ENCODE results near the gene FBXW7. TPM values are rescaled to one million over a fixed set of nuclear protein-coding genes. Genes with fewer than 3 reads are reported as not detected.

The FBXW7 gene
- total RNA-seq, 1 donor: 366 TPM

GRCh38 chr4:152458801-152459302, 77.0 kb downstream of the FBXW7 start:
- H3K9me3 ChIP-seq (ENCODE audit: low read depth, low read length): no peaks in the 10 kb centered on the region
- no peak overlapping the region for H3K4me3 ChIP-seq (ENCODE audit: low read length)
- no peaks in the 10 kb centered on the region for H3K27me3 ChIP-seq (ENCODE audit: insufficient read depth, low read length)
- peaks cover 58% of the 10 kb centered on the region for H3K4me1 ChIP-seq (ENCODE audit: insufficient read depth, low read length)

GRCh38 chr4:152456609-152457008, 79.3 kb downstream of the FBXW7 start:
- peaks cover 37% of the 10 kb centered on the region for H3K4me1 ChIP-seq (ENCODE audit: insufficient read depth, low read length)
- no peaks in the 10 kb centered on the region for H3K27me3 ChIP-seq (ENCODE audit: insufficient read depth, low read length)
- no peak overlapping the region for H3K4me3 ChIP-seq (ENCODE audit: low read length)

GRCh38 chr4:152455311-152455710, 80.6 kb downstream of the FBXW7 start:
- H3K4me1 ChIP-seq (ENCODE audit: insufficient read depth, low read length): peaks cover 25% of the 10 kb centered on the region
- no peak overlapping the region for H3K4me3 ChIP-seq (ENCODE audit: low read length)
- H3K9me3 ChIP-seq (ENCODE audit: low read depth, low read length): no peaks in the 10 kb centered on the region
- H3K27me3 ChIP-seq (ENCODE audit: insufficient read depth, low read length): no peaks in the 10 kb centered on the region

More at GRCh38 chr4:152456609-152457008, 79.3 kb downstream of the FBXW7 start:
- H3K9me3 ChIP-seq (ENCODE audit: low read depth, low read length): no peaks in the 10 kb centered on the region

GRCh38 chr4:152454398-152455011, 81.4 kb downstream of the FBXW7 start:
- Histone ChIP-seq H3K4me1 (ENCODE audit: insufficient read depth, low read length) (peaks cover 23% of the 10 kb centered on the region), H3K27me3 (ENCODE audit: insufficient read depth, low read length) (no peaks in the 10 kb centered on the region), H3K9me3 (ENCODE audit: low read depth, low read length) (no peaks in the 10 kb centered on the region), H3K4me3 (ENCODE audit: low read length) (no peak overlapping the region)

GRCh38 chr4:152451496-152451895, 84.4 kb downstream of the FBXW7 start:
- Histone ChIP-seq H3K4me1 (ENCODE audit: insufficient read depth, low read length) (peaks cover 6% of the 10 kb centered on the region), H3K9me3 (ENCODE audit: low read depth, low read length) (no peaks in the 10 kb centered on the region), H3K4me3 (ENCODE audit: low read length) (no peak overlapping the region), H3K27me3 (ENCODE audit: insufficient read depth, low read length) (no peaks in the 10 kb centered on the region)

- Histone ChIP-seq H3K4me1 (ENCODE audit: insufficient read depth, low read length) (no peaks in the 10 kb centered on the region), H3K9me3 (ENCODE audit: low read depth, low read length) (no peaks in the 10 kb centered on the region), H3K27me3 (ENCODE audit: insufficient read depth, low read length) (no peaks in the 10 kb centered on the region), H3K4me3 (ENCODE audit: low read length) (no peak overlapping the region)
Measured at GRCh38 chr4:152448854-152449253, 87.0 kb downstream of the FBXW7 start.

GRCh38 chr4:152448038-152448707, 87.7 kb downstream of the FBXW7 start:
- H3K9me3 ChIP-seq (ENCODE audit: low read depth, low read length): no peaks in the 10 kb centered on the region
- no peak overlapping the region for H3K4me3 ChIP-seq (ENCODE audit: low read length)
- H3K4me1 ChIP-seq (ENCODE audit: insufficient read depth, low read length): no peaks in the 10 kb centered on the region
- H3K27me3 ChIP-seq (ENCODE audit: insufficient read depth, low read length): no peaks in the 10 kb centered on the region

- H3K4me3 ChIP-seq (ENCODE audit: low read length): no peak overlapping the region
- no peaks in the 10 kb centered on the region for H3K27me3 ChIP-seq (ENCODE audit: insufficient read depth, low read length)
- no peaks in the 10 kb centered on the region for H3K9me3 ChIP-seq (ENCODE audit: low read depth, low read length)
- H3K4me1 ChIP-seq (ENCODE audit: insufficient read depth, low read length): no peaks in the 10 kb centered on the region
Measured at GRCh38 chr4:152443859-152444258, 92.0 kb downstream of the FBXW7 start.

GRCh38 chr4:152437561-152437960, 98.3 kb downstream of the FBXW7 start:
- H3K9me3 ChIP-seq (ENCODE audit: low read depth, low read length): no peaks in the 10 kb centered on the region
- H3K4me3 ChIP-seq (ENCODE audit: low read length): no peak overlapping the region
- H3K4me1 ChIP-seq (ENCODE audit: insufficient read depth, low read length): no peaks in the 10 kb centered on the region
- no peaks in the 10 kb centered on the region for H3K27me3 ChIP-seq (ENCODE audit: insufficient read depth, low read length)

GRCh38 chr4:152436384-152436783, 99.5 kb downstream of the FBXW7 start:
- no peaks in the 10 kb centered on the region for H3K27me3 ChIP-seq (ENCODE audit: insufficient read depth, low read length)
- H3K4me3 ChIP-seq (ENCODE audit: low read length): no peak overlapping the region
- H3K4me1 ChIP-seq (ENCODE audit: insufficient read depth, low read length): no peaks in the 10 kb centered on the region
- H3K9me3 ChIP-seq (ENCODE audit: low read depth, low read length): no peaks in the 10 kb centered on the region

GRCh38 chr4:152434011-152434410, 101.9 kb downstream of the FBXW7 start:
- Histone ChIP-seq H3K4me3 (ENCODE audit: low read length) (no peak overlapping the region), H3K4me1 (ENCODE audit: insufficient read depth, low read length) (no peaks in the 10 kb centered on the region), H3K27me3 (ENCODE audit: insufficient read depth, low read length) (no peaks in the 10 kb centered on the region), H3K9me3 (ENCODE audit: low read depth, low read length) (no peaks in the 10 kb centered on the region)

GRCh38 chr4:152431784-152432183, 104.1 kb downstream of the FBXW7 start:
- no peak overlapping the region for H3K4me3 ChIP-seq (ENCODE audit: low read length)
- peaks cover 5% of the 10 kb centered on the region for H3K4me1 ChIP-seq (ENCODE audit: insufficient read depth, low read length)
- no peaks in the 10 kb centered on the region for H3K27me3 ChIP-seq (ENCODE audit: insufficient read depth, low read length)
- H3K9me3 ChIP-seq (ENCODE audit: low read depth, low read length): no peaks in the 10 kb centered on the region

GRCh38 chr4:152431291-152431690, 104.6 kb downstream of the FBXW7 start:
- Histone ChIP-seq H3K4me1 (ENCODE audit: insufficient read depth, low read length) (peaks cover 5% of the 10 kb centered on the region), H3K4me3 (ENCODE audit: low read length) (no peak overlapping the region), H3K9me3 (ENCODE audit: low read depth, low read length) (no peaks in the 10 kb centered on the region), H3K27me3 (ENCODE audit: insufficient read depth, low read length) (no peaks in the 10 kb centered on the region)

GRCh38 chr4:152430507-152430906, 105.4 kb downstream of the FBXW7 start:
- Histone ChIP-seq H3K27me3 (ENCODE audit: insufficient read depth, low read length) (no peaks in the 10 kb centered on the region), H3K4me1 (ENCODE audit: insufficient read depth, low read length) (peaks cover 9% of the 10 kb centered on the region), H3K9me3 (ENCODE audit: low read depth, low read length) (no peaks in the 10 kb centered on the region), H3K4me3 (ENCODE audit: low read length) (no peak overlapping the region)

GRCh38 chr4:152427981-152428380, 107.9 kb downstream of the FBXW7 start:
- no peak overlapping the region for H3K4me3 ChIP-seq (ENCODE audit: low read length)
- no peaks in the 10 kb centered on the region for H3K27me3 ChIP-seq (ENCODE audit: insufficient read depth, low read length)
- peaks cover 26% of the 10 kb centered on the region for H3K4me1 ChIP-seq (ENCODE audit: insufficient read depth, low read length)
- no peaks in the 10 kb centered on the region for H3K9me3 ChIP-seq (ENCODE audit: low read depth, low read length)

GRCh38 chr4:152424977-152425376, 110.9 kb downstream of the FBXW7 start:
- Histone ChIP-seq H3K4me3 (ENCODE audit: low read length) (no peak overlapping the region), H3K4me1 (ENCODE audit: insufficient read depth, low read length) (peaks cover 26% of the 10 kb centered on the region)

More at GRCh38 chr4:152424977-152425376, 110.9 kb downstream of the FBXW7 start:
- no peaks in the 10 kb centered on the region for H3K27me3 ChIP-seq (ENCODE audit: insufficient read depth, low read length)
- H3K9me3 ChIP-seq (ENCODE audit: low read depth, low read length): no peaks in the 10 kb centered on the region
